HG03135 (cell line): ENCODE results near the gene MED13L.

Experiments used
- ATAC-seq: cut with Tn5 transposase; IDR thresholded peaks from one replicate; pipeline ENCODE4 v1.9.1; 2021; ENCODE audit warnings: mild to moderate bottlenecking, moderate library complexity; ENCODE audit not compliant: unreplicated experiment

Gene MED13L

DNA sequence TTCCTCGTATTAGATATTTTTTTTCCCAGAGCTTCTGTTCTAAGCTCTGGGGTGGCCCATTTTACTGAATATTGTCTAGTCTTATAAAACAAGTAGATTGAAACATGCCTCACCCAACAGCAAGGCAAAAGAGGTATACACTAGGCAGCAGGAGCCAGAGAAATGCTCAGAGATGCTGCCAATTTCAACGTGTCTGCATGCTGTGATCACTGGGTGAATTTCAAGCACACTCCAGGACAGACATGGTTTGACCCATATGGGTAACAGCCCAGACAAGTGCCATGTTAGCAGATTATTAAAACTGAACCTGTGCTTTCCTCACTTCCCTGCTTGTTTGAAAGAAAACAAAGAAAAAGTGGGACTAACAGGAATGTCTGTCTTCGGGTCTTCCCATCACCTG, 321.3 kb downstream of the MED13L start:
- no peak for ATAC-seq

DNA sequence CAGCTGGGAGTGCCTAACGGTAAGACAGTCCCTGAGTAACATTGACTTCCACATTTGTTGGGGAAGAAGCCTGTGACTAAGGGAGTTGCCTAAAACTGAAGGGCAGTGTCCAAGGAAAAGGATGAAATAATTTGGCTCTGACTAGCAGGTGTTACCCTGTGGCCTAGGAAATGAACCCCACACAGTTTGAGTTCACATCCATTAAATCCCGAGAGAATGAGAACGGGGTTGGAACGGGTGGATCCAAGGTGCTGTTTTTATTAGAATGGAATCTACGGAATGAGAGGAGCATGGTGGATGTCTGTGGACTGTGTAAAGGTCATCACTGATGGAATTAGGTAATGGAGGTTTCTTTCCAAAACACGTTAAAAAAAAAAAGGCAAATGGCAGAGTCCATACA, 324.0 kb downstream of the MED13L start:
- no peak for ATAC-seq

DNA sequence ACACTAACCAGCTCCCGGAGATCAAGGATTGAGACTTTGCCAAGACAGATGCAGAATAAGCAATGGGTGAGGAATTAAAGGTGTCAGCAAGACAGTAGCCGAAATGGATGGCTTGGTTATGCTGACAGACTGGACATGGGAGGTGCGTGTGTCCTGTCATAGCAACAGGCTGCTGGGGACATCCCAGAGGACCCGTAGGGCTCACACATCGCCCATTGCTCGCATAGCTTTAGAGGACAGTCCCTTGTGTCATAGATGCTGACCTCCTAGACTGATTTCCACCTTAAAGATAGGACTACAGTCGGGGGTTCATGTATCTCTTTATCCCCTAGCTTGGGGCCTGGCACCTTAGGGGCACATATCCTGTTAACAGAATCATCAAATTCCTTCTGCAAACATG, 324.5 kb downstream of the MED13L start:
- no peak for ATAC-seq

DNA sequence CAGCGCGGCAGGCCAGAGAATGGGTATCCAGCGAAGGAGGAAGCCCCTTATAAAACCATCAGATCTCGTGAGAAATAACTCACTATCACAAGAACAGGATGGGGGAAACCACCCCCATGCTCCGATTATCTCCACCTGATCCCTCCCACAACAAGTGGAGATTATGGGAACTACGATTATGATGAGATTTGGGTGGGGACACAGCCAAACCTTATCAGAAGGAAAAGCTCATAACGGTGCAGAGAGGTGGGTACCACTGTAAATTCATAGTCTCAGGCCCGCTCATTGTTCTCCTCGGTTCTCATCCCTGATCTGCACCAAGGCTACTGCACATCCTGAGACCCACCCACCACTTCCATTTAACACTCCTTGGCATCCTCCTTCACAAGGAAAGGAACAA, 326.5 kb downstream of the MED13L start:
- ATAC-seq, result no peak

DNA sequence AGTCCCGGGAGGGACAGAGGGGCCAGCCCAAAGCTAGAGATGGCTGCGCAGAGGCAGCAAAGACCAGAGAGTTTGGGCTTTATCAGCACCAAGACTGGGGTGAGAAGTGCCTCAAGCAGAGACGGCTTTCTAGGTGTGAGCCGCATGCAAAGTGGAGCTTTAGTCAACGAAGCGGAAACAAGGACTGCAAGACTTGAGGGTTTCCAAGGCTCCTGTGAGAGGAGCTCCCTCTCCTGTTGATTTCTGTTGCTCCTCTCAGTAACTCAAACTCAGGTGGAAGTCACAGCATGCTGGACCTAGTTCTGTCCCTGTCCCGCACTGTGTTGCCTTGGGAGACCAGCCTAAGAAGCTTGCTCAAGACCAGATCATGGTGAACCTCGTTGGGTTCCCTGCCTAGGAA, 327.8 kb downstream of the MED13L start:
- ATAC-seq, result no peak

DNA sequence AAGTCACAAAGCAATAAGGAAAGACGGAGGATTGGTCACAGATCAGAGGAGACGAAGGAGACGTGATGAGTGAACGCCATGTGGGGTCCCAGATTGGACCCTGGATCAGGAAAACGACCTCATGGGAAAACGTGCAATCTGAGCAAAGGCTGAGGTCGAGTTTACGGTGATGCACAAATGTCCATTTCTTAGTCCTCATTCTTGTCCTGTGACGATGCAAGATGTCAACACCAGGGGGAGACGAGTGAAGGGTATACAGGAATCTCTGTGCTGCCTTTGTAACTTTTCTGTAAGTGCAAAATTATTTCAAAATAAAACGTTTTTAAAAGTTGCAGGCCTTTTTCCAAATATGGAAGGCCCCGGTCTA, 329.8 kb downstream of the MED13L start:
- no peak for ATAC-seq

DNA sequence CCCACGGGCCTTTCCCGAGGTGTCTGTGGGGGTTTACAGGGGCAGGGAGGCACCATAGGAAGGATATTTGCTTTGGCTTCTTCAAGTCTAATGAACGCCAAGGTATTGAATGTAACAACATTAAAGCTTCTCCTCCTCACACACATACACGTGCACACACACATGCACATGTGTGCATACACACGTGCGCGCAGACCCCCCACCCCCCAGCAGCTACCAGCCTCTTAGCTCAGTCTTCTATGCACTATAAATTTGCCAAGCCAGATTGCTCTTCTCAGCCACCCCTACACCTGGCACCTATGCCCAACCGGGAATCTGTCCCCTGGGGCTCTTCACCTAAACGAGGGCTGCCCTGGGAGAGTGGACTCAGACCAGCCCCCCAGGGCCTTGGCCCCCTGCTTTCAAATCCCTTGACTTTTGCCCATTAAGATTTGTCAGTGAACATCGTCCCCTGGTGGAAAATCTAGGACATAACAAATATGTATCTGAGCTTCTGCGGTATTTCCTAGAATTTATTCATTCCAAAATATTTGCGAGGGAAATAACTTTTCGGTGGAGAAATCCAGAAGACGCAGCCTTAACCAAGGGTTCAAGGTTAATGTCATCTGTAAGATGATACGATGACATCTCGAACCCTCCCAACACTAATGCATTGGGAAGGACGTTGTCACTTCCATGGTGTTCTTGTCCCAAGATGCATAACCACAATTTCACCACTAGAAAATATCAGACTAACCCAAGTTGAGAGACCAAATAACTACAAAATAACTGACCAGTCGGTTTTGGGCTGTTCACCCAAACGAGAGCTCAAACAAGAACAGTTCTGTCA, 330.4 kb downstream of the MED13L start:
- no peak for ATAC-seq

DNA sequence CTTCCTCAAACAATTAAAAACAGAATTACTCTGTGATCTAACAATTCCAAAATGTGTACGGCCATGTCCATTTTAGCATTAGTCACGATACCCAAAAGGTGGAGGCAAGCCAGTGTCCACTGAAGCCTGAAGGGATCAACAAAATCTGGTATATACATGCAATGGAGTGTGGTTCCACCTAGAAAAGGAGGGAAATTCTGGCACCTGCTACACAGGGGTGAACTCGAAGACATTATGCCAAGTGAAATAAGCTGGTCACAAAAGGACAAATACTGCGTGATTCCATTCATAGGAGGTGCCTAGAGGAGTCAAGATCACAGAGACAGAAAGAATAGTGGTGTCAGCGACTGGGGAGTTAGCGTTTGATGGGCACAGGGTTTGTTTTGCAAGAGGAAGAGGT, 331.4 kb downstream of the MED13L start:
- no peak for ATAC-seq

DNA sequence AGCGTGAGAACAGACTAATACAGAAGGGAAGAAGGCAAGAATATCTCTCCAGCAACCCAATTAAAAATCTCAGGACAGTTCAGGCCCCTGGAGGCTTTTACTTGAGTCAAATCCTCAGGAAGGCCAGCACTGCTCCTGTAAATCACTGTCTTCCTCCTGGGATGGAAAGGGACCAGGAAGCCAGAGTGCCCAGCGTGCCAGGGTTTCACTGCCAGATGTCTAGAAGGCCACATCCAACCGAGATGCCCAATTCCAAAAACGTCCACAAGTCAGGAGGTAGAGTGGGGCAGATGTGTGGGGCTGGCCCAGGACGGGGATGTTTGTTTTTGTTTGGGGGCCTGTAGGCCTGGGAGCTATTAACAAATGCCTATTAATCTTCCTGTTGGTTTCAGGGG, 332.0 kb downstream of the MED13L start:
- ATAC-seq, result no peak

DNA sequence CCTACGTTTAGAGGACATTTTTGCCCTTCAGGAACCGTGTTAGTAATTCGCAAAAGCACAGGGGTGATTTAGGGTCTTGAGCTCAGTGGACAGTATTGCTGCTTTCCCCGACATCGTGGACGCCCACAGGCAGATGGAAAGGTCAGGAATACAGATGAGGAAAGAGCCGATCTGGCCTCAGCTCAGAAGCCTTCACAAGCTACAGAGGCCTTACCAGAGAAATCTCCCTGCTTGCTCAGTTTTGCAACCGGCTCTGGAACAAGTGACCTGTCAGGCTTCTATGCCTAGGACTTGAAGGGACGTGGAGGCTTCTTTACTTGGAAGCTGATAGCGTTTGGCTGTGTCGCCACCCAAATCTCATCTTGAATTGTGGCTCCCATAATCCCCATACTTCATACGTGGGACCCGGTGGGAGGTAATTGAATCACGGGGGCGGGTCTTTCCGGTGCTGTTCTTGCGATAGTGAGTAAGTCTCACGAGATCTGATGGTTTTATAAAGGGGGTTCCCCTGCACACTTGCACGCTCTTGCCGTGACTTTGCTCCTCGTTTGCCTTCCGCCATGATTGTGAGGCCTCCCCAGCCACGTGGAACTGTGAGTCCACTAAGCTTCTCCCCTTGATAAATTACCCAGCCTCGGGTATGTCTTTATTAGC, 332.5 kb downstream of the MED13L start:
- no peak for ATAC-seq

DNA sequence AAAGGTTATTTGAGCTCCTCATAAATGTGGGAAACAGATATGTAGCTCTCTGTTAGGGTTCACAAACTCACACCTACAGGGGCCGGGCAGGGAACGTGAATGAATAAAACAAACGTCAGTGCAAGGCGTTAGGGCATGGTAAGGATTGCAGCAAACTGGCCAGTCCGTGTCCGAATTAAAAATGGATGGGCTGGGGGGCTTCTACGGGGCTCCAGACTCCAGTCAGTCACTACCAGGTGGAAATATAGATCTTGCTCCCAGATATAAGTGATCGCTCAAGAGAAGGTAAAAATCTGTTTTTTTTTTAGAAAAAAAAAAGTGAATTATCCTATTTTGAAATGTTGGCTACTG, 333.1 kb downstream of the MED13L start:
- ATAC-seq, result no peak

DNA sequence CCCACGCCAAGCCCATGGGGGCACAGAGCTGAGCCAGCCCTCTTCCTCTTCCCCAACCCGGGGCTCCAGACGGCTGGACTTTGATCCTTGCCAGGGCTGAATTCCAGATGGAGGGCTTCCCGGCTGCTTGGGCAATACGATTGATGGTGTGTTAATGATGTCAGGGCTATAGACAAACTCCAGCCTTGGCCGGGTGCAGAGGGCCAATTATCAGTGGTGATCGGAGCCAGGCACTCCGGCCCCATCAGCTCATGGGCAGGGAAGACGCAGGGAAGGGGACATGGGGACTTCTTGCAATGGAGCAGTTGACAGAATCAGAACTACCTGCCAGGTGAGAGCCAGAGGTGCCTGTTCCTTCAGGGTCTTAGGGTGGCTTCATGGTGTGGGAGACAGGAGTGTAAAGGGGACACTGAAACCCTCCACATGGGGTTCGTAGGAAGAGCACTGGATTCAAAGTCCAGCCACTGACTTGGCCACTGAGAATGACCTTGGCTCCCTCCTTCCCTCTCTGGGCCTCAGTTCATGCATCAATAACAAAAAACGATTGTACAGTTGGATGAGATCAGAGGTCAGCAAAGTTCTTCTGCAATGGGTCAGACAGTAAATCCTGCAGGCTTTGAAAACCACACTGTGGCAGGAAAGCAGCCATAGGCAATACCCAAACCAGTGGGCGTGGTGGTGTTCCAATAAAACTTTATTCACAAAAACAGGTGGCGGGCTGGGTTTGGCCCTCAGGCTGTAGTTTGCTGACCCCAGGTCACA, 333.7 kb downstream of the MED13L start:
- no peak for ATAC-seq

DNA sequence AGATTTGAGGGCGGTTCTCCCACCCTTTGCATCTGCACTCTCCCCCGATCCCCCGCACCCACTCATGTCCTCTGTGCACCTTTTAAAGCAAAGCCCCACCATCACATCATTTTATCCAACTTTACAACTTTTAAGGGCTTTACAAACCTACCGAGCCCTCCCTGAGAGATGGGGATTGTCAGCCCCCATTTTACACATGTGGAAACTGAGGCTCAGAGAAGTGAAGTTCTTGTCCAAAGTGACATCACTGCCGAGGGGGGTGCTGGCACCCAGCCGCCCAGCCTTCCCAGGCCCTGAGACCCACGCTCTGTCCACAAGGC, 334.2 kb downstream of the MED13L start:
- no peak for ATAC-seq

DNA sequence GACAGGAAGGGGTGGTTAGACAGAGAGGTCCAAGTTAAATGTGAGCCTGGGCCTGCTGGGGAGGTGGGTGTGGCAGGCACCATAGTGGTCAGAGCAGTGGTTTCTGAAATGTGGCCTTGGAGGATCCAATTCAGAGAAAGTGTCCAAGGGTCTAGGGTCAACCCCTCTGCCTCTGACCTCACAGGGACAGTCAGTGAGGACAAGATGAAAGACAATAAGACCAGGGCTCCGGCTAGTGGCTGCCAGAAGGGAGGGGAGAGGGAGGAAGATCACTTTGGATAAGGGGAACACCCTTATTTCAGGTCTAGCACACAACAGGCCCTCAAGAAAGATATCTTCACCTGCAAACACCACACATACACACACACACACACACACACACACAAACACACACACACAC, 335.1 kb downstream of the MED13L start:
- no peak for ATAC-seq

DNA sequence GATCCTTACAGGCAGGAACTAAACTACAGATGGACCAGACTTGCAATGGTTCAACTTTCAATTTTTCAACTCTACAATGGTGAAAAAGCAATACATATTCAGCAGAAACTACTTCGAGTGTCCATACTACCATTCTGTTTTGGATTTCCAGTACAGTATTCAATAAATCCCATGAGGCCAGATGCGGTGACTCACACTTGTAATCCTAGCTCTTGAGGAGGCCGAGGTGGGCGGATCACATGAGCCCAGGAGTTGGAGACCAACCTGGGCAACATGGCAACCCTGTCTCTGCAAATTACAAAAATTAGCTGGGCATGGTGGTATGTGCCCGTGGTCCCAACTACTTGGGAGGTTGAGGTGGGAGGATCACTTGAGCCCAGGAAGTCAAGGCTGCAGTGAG, 336.1 kb downstream of the MED13L start:
- no peak for ATAC-seq

DNA sequence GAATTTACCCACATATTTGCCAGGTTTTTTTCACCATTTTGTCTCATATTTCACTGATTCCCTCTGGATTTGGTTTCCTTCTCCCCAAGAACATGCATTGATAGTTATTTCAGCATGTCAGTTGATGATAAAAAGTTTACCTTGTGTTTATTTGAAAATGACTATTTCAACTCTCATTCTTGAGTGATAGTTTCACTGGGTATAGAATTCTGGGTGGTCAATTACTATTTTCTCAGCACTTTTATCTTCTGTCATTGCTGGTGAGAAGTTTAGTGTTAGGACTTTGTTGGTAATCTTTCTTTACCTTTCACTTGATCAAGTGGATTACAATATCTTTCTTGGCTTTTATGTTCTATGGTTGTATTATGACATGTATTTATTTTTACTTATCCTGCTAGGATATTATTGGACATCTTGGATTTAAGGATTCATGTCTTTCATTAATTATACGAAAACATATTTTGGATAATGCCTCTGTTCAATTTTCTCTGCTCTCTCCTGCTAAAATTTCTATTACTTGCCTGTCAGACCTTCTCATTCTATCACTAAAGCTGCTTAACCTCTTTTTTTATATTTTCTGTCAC, 338.6 kb downstream of the MED13L start:
- ATAC-seq, result no peak

DNA sequence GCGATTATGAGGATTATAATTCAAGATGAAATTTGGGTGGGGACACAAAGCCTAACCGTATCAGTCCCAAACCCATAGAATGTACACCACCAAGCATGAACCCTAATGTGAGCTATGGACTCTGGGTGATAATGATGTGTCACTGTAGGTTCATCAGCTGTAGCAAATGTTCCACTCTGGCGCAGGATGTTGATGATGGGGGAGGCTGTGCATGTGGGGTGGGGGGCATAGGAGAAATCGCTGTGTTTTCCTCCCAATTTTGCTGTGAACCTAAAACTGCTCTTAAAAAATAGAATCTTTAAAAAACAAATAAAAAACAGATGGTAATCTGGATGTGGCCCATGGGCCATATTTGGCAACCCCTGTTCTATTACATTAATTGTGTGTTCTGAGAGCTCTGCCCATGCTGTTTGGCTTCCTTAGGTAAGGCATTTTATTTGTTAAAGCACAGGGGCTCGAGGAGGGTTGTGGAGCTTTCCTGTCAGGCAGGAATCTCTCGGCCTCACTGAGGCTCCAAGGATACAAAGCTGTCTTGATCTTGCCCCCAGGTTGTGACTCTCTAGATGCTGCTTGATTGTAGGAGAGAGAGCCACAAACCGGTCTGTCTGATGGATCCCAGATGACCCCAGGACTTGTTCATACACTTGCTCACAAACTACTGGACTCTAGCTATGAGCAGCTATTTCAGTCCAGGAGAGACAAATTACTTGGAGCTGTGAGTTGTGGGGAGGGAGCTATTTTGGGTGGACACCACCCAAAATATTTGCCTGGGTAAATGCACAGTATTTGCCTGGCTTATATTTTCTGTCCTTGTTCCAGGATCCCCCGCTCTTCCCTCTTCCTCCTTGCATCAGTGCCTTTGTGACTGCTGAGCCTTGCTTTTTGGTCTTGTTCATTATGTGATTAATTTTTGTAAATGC, 340.2 kb downstream of the MED13L start:
- no peak for ATAC-seq

DNA sequence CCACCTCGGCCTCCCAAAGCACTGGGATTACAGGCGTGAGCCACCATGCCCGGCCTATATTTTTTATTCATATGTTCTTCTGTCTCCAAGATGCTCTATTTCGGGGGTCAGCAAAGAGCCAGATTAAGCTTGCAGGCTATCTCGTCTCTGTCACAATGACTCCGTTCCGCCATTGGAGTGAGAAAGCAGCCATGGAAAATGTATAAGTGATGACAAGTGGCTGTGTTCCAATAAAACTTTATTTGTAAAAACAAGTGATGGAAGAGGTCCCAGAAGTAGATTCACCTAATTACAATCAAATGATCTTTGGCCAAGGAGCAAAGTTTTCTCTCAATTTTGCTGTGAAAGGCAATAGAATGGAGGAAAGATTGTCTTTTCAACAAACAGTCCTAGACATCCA, 342.6 kb downstream of the MED13L start:
- no peak for ATAC-seq

DNA sequence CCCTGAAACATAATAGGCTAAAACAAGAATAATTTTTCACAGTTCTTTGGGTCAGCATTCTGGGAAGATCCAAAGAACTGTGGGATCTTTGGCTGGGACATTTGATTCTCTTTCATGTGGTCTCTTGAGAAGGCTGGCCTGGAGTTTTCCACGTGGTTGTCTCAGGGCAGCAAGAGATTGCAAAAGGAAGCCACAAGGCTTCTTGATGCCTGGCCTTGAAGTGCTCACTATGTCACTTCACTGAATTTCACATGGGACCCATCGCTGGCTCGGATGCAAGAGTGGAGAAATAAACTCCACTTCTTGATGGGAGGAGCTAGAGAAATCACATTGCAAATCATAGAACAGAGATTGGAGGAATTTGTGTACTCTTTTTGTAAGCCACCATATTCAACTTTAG, 343.4 kb downstream of the MED13L start:
- ATAC-seq, result no peak

DNA sequence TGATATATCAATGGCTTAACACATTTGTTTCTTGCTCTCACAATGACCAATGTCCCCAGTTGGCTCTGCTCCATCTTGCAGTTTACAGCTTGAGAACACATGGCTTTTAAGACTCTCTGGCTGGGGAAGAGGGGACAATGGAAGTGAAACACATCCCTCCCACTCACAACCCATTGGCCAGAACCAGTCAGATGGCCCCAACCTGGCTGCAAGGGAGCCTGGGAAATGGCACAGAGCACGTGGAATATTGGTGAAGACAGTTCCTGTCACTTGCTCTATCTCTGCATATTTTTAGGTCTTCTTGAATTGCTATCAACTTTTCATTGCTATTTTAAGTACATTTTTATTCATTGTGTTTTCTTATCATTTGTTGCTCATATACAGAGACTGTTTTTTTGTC, 345.4 kb downstream of the MED13L start:
- no peak for ATAC-seq

DNA sequence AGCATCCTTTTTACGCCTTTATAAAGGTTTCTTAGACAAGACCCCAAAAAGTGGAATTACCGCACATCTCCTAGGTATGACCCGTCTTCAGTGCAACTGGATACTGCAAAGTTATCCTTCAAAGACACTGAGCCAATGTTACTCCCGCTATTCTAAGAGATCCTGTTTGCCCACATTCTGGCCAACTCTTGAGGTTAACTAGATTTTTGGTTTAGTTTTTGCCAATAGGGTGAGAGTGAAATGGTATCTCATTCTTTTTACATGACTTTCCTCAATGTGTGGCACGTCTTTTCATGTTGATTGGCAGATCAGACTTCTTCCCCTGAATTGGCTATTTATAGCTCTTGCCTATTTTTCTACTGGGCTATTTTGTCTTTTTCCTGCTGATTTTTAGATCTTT, 347.2 kb downstream of the MED13L start:
- no peak for ATAC-seq
